ENCODE measurements around the gene BFSP1. TPM values are rescaled to one million over a fixed set of nuclear protein-coding genes. Genes with fewer than 3 reads are reported as not detected.

Gene BFSP1
- total RNA-seq, 1 experiment from 2014 or later: 6.6 TPM

DNA sequence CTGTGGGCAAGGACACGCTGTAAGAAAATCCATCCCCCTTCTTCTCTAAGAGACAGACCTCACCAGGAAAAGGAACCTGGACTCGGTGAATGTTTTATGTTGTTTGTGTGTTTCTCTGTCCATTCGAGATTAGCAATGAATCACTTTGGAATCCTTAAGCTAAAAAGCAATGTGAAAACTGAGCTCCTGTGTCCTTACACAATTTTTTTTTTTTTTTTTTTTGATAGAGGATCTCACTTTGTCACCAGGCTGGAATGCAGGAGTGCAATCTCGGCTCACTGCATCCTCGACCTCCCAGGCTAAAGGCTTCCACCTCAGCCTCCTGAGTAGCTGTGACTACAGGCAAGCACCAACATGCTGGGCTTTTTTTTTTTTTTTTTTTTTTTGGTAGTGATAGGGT is 32.1 kb downstream of the BFSP1 start:
- peak; percentile 44 for DNase-seq (ENCODE audit: low read depth)

DNA sequence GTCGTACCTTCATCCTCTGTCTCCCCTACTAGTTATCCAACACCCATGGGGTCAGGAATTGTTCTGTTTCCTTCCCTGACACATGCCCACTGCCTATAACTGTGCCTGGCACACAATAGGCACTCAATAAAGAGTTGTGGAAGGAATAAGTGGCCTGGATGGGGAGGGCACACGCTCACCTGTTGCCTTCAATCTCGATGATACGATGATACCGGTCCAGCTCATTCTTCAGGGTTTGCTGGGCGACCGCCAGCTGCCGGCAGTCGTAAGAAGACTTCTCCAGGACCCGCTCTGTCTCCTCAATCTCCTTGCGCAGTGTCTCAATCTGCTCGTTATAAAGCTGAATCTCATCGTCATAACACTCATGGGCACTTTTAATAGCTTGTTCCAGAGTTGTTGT is 32.5 kb downstream of the BFSP1 start:
- peak; percentile 48 for DNase-seq (ENCODE audit: low read depth)

DNA sequence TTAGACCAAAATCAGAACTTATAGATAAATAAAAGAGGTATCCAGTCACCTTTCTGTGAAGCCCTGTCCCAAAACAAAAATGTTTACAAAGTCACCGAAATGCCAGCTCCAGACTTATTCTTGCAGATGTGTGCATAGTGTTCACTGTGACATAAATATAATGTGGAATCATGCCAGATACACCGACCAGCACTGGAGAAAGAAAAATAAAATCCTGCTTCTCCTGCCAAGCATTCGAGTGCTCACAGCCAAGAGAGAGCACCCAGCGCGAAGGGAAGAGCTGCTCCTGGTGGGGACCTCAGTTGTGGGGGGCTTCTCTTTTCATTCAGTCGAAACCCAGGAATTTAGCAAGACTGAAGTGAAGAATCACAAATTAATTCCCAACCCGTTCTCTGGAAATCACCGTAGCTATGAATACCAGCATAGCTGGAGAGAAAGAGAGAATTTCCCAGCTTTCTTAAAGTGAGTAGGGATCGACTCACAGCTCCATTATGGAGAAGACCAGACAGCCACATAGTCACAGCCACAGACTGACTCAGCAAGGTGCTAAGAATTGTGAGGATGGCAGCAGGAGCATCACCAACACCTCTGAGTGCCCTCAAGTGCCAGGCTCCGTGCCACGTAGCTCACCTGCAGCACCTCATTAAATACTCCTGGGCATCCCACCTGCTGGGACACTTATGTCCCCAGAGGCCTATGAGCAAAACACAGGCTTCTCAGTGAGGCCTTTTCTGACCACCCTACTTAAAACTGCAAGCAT is 33.2 kb downstream of the BFSP1 start:
- DNase-seq (ENCODE audit: low read depth): peak; percentile 9

DNA sequence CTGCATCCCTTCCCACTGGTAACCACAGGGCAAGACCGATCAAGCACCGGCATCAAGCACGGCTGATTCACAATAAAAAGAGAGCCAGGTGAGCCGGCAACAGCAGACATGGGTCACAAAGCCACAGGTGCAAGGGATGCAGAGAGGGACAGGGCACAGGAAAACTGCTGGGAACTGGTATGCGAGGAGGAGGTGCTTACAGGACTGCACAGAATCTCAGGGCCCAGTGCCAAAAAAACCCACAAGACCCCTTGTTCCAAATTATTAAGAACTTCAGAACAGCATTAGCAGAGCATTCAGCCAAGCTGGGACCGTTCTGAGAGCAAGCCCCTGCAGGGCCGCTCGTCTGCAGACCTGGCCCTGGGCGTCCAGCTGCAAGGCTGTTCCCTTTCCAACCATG is 35.4 kb downstream of the BFSP1 start:
- DNase-seq (ENCODE audit: low read depth): no peak

DNA sequence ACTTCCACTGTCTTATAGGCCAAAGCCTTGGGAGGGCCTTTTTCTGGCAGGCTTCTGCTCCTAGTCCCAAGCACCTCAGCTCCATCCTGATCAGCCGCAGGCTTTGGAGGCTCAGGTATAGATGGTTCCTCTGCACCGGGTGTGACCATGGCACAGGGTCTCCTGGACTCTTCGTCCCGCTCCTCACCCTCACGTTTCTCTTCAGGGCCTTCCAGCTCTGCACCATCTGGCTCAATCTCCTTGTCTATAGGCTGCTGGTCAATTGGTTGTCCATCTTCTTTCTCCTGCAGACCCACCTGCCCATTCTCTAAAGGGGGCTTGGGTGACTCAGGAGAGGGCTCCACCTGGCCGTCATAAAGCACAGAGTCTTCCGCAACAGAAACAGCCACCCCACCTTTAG is 37.0 kb downstream of the BFSP1 start:
- no peak for DNase-seq (ENCODE audit: low read depth)

DNA sequence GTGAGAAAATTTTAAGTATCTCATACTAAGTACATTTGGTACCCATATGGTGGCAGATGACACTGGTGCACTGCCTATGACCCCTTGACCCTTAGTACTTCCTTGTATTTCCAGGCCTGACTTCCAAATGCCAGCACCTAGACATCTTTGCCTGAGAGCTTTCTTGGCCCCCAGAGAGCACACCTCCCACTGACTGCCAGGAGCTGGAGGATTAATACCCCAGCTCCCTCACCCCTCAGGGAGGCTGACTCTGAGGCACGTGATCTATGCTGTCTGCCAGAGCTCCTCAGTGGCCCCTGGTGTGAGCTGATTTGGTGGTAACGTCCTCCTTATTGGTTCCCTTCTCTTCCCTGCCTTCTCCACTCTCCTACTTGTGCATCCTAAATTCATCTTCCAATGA is 38.0 kb downstream of the BFSP1 start:
- no peak for DNase-seq (ENCODE audit: low read depth)

DNA sequence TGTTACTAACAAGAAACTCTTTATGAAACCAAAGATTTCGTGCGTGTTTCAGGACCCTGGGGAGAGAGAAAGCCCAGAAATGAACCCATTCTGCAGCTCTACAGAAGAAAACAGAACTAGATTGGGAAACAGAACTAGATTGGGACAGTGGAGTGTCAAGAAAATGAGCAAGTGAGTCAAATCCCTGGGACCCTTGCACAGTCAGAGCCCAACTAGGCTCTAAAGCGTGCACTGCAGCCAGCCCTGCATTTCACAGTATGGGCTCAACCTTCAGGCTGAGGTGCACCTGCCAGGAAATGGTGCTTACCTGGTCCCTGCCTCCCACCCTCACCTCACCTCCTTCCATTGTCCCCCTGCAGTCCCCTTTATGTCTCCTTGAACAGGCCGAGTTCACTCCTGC is 39.7 kb downstream of the BFSP1 start:
- DNase-seq (ENCODE audit: low read depth): no peak

DNA sequence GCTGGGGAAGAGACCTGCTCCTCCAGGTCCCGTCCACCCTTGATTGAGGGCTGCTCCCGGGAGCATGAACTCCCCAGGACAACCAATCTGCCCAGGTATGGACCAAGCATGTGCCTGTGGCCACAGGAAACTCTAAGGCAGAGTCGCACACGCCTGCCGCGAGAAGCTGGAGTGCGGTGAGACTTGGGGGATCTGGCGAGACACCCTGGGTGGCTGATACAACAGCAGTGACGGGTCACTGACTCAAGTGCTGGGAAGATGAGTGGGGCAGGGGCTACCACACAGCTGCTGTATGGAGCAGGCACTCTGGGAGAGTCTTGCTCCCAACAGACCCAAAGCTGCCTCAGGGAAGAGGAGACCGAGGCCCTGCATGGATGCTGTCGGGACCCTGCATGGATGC is 40.1 kb downstream of the BFSP1 start:
- no peak for DNase-seq (ENCODE audit: low read depth)

DNA sequence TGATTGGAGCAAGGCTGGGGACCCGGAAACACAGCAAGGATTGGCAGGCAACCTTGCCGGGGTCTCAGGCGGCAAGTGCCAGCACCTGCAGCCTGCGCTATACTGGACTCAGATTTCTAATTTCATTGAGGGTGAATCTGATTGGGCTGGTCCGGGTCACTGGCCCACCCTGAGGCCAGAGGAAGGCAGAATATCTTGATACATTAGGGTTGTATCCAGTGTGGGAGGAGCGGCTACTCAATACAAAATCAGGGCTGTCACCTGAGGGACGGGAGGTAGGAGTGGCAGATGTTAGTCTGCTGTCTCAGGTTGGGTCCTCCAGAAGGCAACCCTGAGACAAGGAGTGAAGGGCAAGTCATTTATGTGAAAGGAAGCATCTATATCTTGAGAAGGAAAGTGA is 40.7 kb downstream of the BFSP1 start:
- DNase-seq (ENCODE audit: low read depth): no peak

DNA sequence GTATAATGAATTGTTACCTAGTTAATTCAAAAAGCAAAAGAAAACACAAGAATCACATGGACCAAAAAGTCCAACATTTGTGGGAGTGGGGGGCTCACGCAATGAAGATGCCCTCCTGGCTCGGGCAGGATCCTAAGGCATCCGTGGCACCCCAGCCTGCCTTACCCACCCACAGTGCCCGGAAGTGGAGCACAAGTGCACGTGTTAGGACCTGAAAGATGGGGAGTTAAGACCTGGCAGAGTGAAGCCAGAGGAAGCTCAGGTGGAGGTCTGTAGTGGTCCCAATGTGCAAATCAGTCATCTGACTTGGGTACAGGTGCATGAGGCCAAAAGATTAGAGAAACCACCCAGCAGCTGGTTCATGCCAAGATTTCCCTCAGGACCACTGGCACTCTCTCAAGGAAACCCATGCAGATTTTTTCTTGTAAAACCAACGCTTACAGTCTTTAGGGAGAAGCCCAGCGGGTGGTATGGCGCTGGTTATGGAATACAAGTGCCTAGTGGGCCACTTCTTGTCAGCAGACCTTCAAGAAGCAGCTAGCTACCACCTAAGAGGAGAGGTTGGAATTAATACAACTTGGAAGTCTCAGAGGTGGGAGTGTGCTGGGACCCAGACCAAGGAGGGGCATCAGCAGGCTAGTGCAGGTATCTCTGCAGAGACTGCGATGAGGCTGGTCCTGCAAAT is 42.1 kb downstream of the BFSP1 start:
- DNase-seq (ENCODE audit: low read depth): no peak

DNA sequence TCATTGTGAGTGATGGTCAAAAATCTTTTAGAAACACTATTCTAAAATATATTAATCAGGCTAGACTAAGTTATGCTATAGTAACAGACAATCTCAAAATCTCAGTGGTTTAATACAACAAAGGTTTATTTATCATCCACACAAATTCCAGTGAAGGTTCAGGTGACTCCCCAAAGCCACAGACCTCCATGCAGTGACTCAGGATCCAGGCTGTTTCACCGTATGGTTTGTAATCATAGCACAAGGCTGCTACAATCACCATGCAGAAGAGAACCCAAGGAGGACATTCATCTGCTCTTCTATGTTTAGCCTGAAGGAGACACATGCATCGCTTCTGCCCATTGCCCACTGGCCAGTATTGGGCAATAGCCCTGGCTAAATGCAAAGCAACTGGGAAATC is 46.2 kb downstream of the BFSP1 start:
- peak; percentile 7 for DNase-seq (ENCODE audit: low read depth)

DNA sequence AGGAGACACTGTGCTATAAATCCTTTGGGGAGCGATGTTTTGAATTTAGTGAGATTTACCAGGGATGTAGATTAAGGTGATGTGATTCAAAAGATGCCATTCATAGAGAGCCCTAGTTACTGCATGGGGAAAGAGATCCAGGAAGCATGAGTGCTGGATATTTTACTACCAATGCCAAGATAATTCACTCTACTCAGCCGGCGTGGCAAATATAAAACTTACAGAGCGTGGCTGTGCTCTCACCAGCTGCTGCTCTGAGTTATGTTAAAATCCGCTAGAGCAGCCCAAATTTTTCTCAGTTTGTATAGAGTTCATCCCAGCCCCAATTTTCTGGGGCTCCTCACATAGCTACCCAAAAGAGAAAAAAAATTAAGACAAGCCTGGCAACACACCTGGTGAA is 48.6 kb downstream of the BFSP1 start:
- DNase-seq (ENCODE audit: low read depth): no peak

DNA sequence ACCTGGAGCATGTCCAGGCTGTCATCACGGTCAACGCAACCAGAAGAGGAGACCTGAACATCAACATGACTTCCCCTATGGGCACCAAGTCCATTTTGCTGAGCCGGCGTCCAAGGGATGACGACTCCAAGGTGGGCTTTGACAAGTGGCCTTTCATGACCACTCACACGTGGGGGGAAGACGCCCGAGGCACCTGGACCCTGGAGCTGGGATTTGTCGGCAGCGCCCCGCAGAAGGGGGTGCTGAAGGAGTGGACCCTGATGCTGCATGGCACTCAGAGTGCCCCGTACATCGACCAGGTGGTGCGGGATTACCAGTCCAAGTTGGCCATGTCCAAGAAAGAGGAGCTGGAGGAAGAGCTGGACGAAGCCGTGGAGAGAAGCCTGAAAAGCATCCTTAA is 49.5 kb downstream of the BFSP1 start:
- DNase-seq (ENCODE audit: low read depth): no peak

DNA sequence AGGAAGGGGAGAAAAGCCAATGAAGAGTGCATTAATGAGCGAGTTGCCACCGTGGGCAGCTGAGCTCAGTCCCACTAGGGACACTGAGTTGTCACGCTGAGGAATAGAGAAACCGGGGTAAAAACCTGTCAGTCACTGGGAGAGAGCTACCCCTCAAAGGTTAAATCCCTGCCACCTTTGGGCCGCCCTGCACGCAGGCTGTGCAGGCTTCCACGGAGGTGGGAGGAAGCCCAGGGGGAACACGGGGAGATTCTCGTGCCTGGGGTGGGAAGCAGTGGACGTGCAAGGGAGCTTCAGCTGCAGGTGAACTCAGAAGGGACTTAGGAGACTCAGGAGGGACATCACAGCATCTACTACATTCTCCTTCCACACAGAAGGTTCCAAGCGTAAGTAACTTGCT is 50.5 kb downstream of the BFSP1 start:
- no peak for DNase-seq (ENCODE audit: low read depth)

DNA sequence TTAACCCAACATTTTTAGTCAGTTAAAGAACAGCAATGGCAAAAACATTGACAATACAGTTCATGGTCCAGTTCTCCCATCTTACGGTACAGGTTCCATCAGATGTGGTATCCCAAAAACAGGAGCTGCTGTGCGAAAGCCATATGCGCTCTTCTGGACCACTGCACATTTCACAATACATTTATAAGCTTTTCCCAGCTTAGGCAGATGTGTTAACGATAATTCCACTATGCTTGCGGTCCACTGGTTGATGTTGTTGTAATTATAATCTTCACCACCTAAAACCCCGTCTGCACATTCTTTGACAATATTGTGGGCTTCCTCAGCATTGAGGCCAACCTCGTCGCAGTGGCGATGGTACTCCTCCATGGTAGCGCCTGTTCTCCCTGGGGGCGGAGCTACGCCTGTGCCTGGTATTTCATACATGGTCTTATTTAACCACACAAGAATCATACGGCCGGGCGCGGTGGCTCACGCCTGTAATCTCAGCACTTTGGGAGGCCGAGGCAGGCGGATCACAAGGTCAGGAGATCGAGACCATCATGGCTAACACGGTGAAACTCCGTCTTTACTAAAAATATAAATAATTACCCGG is 52.0 kb downstream of the BFSP1 start:
- DNase-seq (ENCODE audit: low read depth): no peak

DNA sequence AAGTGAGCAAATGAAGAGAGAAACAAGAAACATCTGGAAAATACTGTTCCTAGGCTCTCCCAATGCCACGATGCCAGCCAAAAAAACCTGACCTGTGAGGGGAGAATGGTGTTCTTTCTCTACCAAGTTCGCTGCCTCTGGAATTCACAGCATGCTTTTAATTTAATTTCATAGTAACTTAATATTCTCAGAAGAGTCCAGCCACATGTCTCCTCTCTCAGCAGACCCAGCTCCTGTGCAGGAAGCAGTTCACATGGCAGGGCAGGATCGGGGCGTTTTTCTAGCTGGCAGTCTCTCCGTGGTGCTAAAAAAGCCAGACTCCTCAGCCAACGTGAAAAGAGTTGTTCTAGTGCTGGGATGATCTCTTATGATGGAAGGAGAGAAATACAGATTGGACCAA is 57.5 kb downstream of the BFSP1 start:
- no peak for DNase-seq (ENCODE audit: low read depth)

DNA sequence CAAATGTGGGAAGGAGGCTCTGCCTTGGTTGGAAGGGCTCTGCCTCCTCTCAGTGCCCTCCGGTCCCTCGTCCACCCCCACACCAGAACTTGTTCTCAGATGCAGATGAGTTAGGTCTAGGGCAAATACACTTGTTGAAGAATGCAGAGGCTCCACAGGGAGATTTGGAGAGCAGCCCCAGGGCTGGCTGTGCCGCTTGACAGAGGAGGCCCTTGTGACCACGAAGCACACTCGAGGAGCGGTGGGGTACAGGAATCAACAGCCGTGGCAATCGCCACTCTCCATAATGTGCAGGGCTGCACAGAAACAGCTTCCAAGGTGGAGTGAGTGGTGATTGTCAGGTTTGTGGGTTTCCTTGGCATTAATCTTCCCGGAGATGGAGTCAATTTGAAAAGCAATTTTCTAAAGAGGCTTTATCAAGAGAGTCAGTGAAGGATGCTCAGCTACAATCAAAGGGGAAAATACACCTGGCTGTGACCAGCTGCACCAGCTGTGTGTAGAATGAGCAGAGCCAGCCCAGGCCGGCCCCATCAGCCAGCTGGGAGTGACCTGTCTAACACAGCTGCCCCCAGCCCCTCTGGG is 59.5 kb downstream of the BFSP1 start:
- DNase-seq (ENCODE audit: low read depth): no peak

DNA sequence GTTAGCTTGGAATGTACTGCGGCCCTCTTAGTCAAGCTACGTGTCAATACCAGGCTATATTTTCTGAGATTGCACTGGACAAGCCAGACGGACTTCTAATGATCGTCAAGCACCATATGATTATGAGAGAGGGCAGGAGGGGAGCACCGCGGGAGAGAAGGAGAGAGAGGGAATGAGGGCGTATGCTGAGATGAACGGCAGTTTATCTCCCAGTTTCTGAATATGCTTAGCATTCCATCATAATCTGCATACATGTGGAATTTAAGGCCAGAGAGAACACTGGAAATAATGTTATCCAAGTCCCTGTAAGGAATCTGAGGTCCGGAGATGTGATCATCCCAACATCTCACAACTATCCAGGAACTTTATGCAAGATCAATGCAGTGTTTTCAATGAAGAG is 60.2 kb downstream of the BFSP1 start:
- no peak for DNase-seq (ENCODE audit: low read depth)

DNA sequence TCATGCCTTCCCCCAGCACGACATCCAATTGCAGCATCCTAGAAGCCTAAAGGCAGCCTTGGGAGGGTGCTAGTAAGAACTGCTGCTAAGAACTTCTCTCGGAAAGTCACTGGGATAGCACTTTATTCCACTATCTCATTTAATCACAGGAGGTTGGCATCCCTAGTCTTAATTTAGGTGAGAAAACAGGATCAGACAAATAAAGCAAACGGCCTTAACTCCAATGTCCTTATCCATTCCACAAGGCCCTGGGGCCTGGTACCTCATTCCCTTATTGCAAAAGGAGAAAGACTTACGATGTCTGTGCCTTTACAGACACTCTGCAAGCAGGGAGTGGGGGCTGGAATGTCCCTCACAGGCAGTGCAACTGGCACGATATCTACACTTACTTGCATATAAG is 60.7 kb downstream of the BFSP1 start:
- DNase-seq (ENCODE audit: low read depth): no peak

DNA sequence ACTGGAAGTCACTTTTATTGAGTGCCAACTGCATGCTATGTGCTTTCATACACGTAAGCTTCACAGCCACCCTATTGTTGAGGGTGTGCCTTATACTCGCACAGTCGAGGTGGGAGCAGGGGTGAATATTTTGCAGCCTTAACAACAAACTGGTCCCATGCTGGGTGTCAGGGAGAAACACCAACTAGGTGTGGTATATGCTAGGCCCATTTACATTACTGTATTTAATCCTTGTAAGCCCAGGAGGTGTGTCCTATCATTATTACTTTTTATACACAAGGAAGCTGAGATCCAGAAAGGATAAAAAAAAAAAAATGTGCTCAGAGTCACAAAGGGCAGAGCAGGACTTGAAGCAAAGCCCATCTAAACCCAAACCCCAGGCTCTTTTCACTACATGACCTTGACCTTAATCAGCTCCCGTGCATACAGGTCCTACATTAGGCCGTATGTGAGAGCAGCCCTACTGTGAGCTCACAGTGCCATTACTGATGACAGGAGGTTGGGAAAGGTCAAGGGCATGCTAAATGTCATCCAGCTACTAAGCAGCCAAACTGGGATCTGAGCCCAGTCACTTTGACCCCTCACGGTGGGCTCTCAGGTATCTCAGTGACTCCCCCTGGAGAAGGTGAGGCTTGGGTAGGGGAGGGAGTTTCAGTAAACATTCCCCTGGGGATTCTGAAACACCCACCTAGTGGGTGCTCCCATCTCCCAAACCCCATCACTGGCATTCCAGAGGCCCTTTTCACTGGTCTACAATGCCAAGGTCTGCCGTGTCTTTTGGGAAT is 61.7 kb downstream of the BFSP1 start:
- DNase-seq (ENCODE audit: low read depth): no peak

DNA sequence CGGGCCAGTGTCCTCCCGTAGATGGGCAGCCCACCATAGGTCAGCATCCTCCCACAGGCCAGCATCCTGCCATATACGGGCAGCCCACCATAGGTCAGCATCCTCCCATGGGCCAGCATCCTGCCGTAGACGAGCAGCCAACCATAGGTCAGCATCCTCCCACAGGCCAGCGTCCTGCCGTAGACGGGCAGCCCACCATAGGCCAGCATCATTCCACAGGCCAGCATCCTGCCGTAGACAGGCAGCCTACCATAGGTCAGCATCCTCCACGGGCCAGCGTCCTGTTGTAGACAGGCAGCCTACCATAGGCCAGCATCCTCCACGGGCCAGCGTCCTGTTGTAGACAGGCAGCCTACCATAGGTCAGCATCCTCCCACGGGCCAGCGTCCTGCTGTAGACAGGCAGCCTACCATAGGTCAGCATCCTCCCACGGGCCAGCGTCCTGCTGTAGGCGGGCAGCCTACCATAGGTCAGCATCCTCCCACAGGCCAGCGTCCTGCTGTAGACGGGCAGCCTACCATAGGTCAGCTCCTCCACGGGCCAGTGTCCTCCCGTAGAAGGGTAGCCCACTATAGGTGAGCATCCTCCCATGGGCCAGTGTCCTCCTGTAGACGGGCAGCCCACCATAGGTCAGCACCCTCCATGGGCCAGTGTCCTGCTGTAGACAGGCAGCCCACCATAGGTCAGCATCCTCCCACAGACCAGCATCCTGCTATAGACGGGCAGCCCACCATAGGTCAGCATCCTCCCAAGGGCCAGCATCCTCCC is 62.9 kb downstream of the BFSP1 start:
- no peak for DNase-seq (ENCODE audit: low read depth)

All from LHCN-M2 (cell line).